ENCODE measurements around the gene MXRA8.

The MXRA8 gene

DNA sequence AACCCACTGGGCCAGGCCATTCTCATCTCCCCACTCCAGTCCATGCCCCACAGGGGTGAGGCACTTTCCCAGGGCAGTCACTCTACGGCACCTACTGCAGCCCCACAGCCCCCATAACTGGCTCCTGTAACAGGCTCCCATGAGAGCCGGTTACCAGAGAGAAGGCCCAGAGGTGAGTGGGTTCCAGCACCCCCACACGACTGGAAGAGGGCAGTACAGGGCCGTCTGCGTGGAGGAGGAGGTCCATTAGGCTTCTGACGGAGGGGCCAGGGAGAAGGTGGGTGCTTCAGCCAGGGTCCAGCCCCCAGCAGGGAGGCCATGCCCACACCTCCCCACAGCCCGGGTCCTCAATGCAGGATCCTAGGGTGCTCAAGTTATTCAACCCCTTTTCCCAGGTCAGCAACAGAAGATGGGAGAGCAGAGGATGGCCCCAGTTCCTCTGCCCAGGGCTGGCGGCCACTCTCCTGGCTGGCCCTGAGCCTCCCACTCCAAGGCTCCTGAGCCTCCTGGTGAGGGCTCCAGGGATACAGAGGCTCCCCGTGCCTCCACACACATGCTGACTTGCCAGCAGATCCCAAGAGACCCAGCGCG lies 52.2 kb downstream of the MXRA8 start:
- DNase-seq = no peak

DNA sequence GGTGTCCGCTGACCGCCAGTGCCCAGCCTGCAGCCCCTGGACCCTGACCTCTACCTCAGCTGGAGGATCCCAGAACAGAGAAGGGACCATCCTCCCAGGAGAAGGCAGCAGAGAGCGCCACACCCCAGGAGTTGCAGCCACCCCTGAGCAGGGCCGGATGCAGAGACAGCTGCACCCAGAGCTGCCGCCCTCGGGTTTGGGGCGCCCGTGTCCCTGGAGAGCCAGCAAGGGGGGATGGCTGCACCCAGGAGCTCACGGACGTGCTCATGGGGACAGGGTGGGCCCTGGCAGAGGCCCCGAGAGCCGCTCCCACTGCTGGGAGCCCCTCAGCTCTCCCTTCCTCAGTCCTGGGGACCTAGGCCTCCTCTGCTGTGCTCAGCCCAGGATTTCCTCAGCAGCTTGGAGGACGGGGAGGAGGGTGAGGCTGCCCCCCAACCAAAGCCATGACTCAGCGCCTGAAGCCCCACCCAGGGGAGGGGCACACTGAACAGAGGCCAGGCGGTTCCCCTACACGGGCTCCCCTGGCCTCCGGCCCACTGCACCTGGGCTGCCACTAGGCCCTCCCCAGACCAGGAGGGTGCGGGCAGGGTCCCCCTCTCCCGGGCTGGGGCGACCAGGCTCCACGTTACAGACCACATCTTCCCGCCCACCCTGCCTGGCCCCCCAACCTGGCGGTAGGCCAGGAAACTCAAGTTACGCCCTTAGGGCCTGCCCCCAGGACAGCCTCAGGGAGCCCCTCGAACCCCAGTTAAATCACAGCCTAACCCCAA lies 52.9 kb downstream of the MXRA8 start:
- DNase-seq = peak; percentile 71

DNA sequence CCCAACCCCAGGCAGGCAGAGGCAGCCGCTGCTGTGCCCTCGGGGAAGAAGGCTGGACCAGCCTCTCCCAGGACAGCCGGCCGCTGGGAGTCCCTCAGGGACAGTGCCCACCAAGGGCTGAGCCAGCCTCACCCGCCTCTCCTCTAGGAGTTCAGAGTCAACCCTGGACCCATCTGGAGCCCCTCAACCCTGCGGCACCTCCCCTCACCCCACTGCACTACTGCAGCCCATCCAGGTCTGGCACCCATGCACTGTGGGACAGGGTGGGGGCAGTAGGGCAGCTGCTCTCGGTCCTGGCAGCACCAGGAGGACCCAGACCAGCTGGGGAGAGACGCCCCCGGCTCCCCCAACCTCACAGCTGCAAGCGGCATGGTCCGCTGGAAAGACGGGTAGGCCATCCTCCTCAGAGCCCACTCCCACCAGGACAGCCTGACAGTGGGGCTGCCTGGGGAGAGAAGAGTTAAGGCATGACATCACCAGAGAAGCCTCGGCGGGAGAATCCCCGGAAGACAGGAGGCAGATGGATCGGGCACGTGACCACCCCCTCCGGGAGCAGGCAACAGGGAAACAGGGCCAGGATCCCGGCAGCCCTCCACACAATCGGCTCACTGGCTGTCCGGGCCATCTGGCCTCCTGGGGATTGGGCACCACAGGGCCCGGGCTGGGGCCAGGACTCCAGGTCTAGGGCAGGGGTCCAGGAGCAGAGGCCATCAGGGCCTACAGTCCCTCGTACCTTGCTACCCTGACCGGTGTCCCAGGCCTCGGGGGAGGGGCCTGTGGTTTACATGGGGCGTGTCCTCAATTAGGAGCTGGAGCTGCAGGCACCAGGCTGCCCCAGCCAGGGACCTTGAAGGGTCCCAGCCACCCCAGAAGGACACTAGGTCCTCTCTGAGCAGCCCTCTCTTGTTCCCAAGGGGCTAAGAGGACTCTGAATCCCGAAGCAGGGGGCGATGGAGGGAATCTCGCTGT lies 53.7 kb downstream of the MXRA8 start:
- DNase-seq = no peak

DNA sequence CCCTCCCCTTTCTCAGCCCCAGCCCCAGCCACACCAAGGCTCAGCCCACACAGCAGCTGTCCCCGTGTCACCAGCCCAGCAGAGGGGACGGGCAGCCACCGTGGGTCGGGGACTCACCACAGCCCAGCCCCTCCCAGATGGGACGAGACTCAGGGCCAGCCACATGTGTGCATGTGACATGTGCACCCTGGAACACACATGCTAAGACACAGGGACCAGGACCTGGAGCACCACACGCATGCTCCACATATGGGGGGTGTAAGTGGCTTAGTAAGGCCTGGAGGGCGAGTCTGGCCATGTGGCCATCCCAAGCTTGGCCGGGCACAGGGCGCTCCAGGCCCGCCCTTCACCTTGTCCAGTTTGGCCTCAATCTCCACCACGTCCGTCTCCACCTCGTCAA lies 54.6 kb downstream of the MXRA8 start:
- no peak for DNase-seq

DNA sequence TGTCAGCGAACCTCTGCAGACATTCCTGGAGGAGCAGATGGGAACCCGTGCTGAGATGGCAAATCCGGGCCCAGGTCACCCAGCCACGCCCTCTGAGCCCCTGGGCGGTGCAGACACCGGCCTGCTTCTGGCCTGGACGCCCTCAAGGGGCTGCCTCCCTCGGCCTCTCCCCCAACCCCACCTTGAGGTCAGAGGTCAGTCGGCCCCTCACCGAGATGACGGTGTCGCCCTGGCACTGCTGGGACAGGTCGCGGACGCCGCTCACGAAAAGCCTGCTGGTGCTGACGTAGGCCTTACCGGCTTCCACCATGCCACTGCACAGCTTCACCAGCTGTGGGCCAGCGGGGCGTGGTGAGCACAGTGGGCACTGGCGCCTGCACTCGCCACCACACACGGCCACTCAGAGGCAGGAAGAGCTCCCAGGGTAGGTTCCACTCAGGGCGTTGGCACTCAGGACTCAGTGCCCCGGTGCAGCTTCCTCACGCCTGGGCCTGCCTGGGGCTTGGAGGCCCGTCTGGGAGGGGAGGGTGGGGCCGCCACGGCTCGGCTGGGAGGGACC lies 55.3 kb downstream of the MXRA8 start:
- no peak for DNase-seq

Measured in GF-D8 (cell line).